ENCODE data around the gene RXRB. TPM values are rescaled to one million over a fixed set of nuclear protein-coding genes. Genes with fewer than 3 reads are reported as not detected.

Gene RXRB
- total and polyA plus RNA-seq, 10 of the 15 experiments (the other 5 are each of a cell fraction or from before 2014, with no cell fraction given), result 0.71 to 35.0 (median 20.4) TPM

GRCh38 chr6:33161354-33162331 lies 38.8 kb downstream of the RXRB start (continued):
- TF ChIP-seq ZZZ3 (IDR thresholded peaks at IDR 0.05; ENCODE audit: control insufficient read depth, insufficient read length, low read depth) (no peak), SMC3 (IDR thresholded peaks at IDR 0.05; ENCODE audit: borderline replicate concordance, low read length) (peak; percentile 85), RAD21 (IDR thresholded peaks at IDR 0.05; ENCODE audit: insufficient read depth, low read depth, low read length) (peak; percentile 64), ZBTB4 (CRISPR knock-in tag; IDR thresholded peaks at IDR 0.05) (no peak), USF1 (IDR thresholded peaks at IDR 0.05; ENCODE audit: borderline replicate concordance, extremely low read length, insufficient read depth, low read depth, low read length) (peak; percentile 29), ATF3 (IDR thresholded peaks at IDR 0.05; ENCODE audit: borderline replicate concordance, extremely low read depth, low read depth, low read length) (no peak), IRF3 (IDR thresholded peaks at IDR 0.05) (no peak), SMAD1 (IDR thresholded peaks at IDR 0.05; ENCODE audit: low read depth, partially characterized antibody) (no peak), EGR1 (IDR thresholded peaks at IDR 0.05; ENCODE audit: borderline replicate concordance in 1 of 2, low read depth in 2 of 2, low read length in 2 of 2) (peak in 1 of 2 experiments; percentile 59; a peak in 1 of 3 replicates), ZNF384 (IDR thresholded peaks at IDR 0.05; ENCODE audit: borderline replicate concordance, low read depth, low read length) (no peak), RB1 (IDR thresholded peaks at IDR 0.05; ENCODE audit: borderline replicate concordance) (peak; percentile 78; the same call in 1 of the 2 replicates), YY1 (IDR thresholded peaks at IDR 0.05; ENCODE audit: low read depth, low read length) (peak; percentile 67), E2F4 (IDR thresholded peaks at IDR 0.05; ENCODE audit: low read depth, low read length) (no peak), ZBTB33 (IDR thresholded peaks at IDR 0.05) (no peak), NR2F1 (conservative IDR thresholded peaks at IDR 0.05) (peak; percentile 68)

Data from GM12878 (cell line).